Heart left ventricle (tissue), 16 donors: Measurements from ENCODE around the gene EPB41. TPM values are rescaled to one million over a fixed set of nuclear protein-coding genes. Genes with fewer than 3 reads are reported as not detected.
A peak's percentile ranks its signal among the peaks of the same experiment; 100 is the strongest.

Experiments
- ATAC-seq, 4 donors: fragments of 200-7000 bp; cut with Tn5 transposase; one replicate each; pipeline ENCODE4 v1.9.1; 2020 to 2022; ENCODE audit warnings: moderate library complexity in 4 of 4, mild to moderate bottlenecking in 3 of 4, moderate number of reproducible peaks in 1 of 4
- DNase-seq, 5 donors: peaks; one replicate each; pipeline ENCODE4 v3.0.0-alpha.2; 2020
- H3K27ac ChIP-seq, 12 donors: fragments of 200-600 bp; sonication (generic) in 4 of 12; one replicate each; pipeline versions ENCODE4 v1.5.0 to v1.8.0; 2016 to 2022; ENCODE audit warnings: mild to moderate bottlenecking in 2 of 12
- H3K27me3 ChIP-seq, 9 donors: fragments of 200-600 bp; sonication (generic) in 2 of 9; one replicate each; pipeline versions ENCODE4 v1.5.1 to v1.8.0; 2016 to 2022; ENCODE audit warnings: mild to moderate bottlenecking in 3 of 9
- H3K36me3 ChIP-seq, 9 donors: fragments of 200-600 bp; sonication (generic) in 2 of 9; one replicate each; pipeline versions ENCODE4 v1.5.0 to v1.8.0; 2018 to 2022; ENCODE audit warnings: mild to moderate bottlenecking in 2 of 9
- H3K4me1 ChIP-seq, 12 donors: fragments of 200-600 bp; sonication (generic) in 4 of 12; one replicate each; pipeline versions ENCODE4 v1.5.0 to v1.8.0; 2016 to 2022; ENCODE audit warnings: mild to moderate bottlenecking in 3 of 12
- H3K4me3 ChIP-seq, 12 donors: fragments of 200-600 bp; sonication (generic) in 4 of 12; one replicate each; pipeline versions ENCODE4 v1.5.0 to v1.8.0; 2017 to 2022; ENCODE audit warnings: mild to moderate bottlenecking in 9 of 12, moderate library complexity in 4 of 12
- H3K9me3 ChIP-seq, 12 donors: fragments of 200-600 bp; sonication (generic) in 4 of 12; one replicate each; pipeline versions ENCODE4 v1.5.0 to v1.8.0; 2016 to 2022; ENCODE audit warnings: mild to moderate bottlenecking in 1 of 12
- CTCF ChIP-seq, 12 donors: fragments of 200-600 bp; sonication (generic) in 4 of 12; IDR thresholded peaks; one replicate each; pipeline versions ENCODE4 v1.5.0 to v1.8.0; 2018 to 2022; ENCODE audit warnings: antibody characterized with exemption in 12 of 12, mild to moderate bottlenecking in 5 of 12
- POLR2A ChIP-seq, 2 donors: fragments of 450-650 bp; IDR thresholded peaks; one replicate each; pipeline ENCODE4 v1.6.1; 2017; ENCODE audit warnings: antibody characterized with exemption in 2 of 2, mild to moderate bottlenecking in 2 of 2, moderate library complexity in 2 of 2
- WGBS, 4 donors: extraction: QIAGEN DNeasy Blood & Tissue Kit in 2 of 4; methylation state at CpG; one replicate each; pipeline versions ENCODE4 v1.1.5 to v1.1.7; 2013 to 2018; 5-methylcytosine and 5-hydroxymethylcytosine counted together
- intact Hi-C, 10 donors: fragments of 100-400 bp; cut with DNase I; formaldehyde crosslinking; loops; one replicate each; pipeline versions ENCODE4 v1.11.1 to v1.14.2; 2022
- polyA plus RNA-seq, 2 donors: library from polyadenylated mRNA; stranded (reverse); fragments of 200-250 nt; gene quantifications; one replicate each; pipeline ENCODE4 v1.2.3, GENCODE V29; 2013
- total RNA-seq, 9 donors: library from RNA; depleted of rRNA in 2 of 9; stranded (reverse); fragments of >200 nt in 2 of 9; fragmentation: NEBNext Ultra II Directional in 3 of 9; extraction: Animal tissue kit (Norgen Biotek cat#: 25700) in 3 of 9; gene quantifications; one replicate each; pipeline versions ENCODE4 v1.1.0 to v1.2.4, GENCODE V29; 2016 to 2023
- donor health status: ischemic (EF 13 %, LVEDD 7.1; RV severe dilation, severe dysfunction).
- donor health status: healthy with polysubstance abuse.
- donor health status: DM: no; HTN: yes; CAD: no.
- donor health status: DM: no; HTN: no; CAD: no.
- donor health status: ischemic (EF 25% LVEDD 6.9; RV normal size, moderate dysfunction).
- donor health status: ischemic (EF 25% LVEDD 5.7; RV mildly dilated, moderate dysfunction).
- donor health status: healthy.
- donor health status: DM: yes; HTN: yes; CAD: no.
- donor health status: ischemic (EF 35%, LVEDD 5.7; RV mildly dilated, moderate dysfunction).
- donor health status: nonischemic (EF 11% LVEDD 7.7; RV severe dilation, severe dysfunction).
- donor health status: DM: yes; HTN: yes; CAD: no.
- donor health status: PGD.
- donor health status: ischemic (EF 29% LVEDD 5.4; RV normal size, mild dysfunction).
- donor health status: nonischemic (EF 23%, LVEDD 6.1; RV moderate dilation, normal function).

Gene EPB41
- total and polyA plus RNA-seq, 11 donors: 7.8 to 34.4 (median 20.1) TPM

- DNase-seq (peak in 4 of 5 donors; percentile 40 to 78 (median 63)), ATAC-seq (peak; percentile 82 to 94 (median 85))
- intact Hi-C loops: loop anchor here in 3 of 10 donors (2.0 to 5.0 kb wide), 3 partner anchors 95 to 99 kb away; no protein-coding TSS in a partner anchor
- Histone ChIP-seq H3K36me3 (peaks cover 0 to 9% (median 0%) of the 10 kb centered on the region in 9 donors), H3K4me1 (peaks cover 0 to 34% (median 9%) of the 10 kb centered on the region in 12 donors), H3K9me3 (no peaks in the 10 kb centered on the region), H3K27ac (peak overlapping the region in 10 of 12 donors; percentile 15 to 85 (median 66)), H3K27me3 (no peaks in the 10 kb centered on the region), H3K4me3 (no peak overlapping the region)
- TF ChIP-seq POLR2A (IDR thresholded peaks at IDR 0.05) (no peak), CTCF (IDR thresholded peaks at IDR 0.05) (peak in 7 of 12 donors; percentile 16 to 42 (median 24))
- 58 to 77% (median 73%) methylated on average over 11 to 15 of the region's 15 CpGs for WGBS, 4 donors
These were observed 69.3 kb downstream of the EPB41 start for GRCh38 chr1:28983509-28984310.

- Histone ChIP-seq H3K9me3 (no peaks in the 10 kb centered on the region), H3K36me3 (peaks cover 0 to 9% (median 0%) of the 10 kb centered on the region in 9 donors), H3K27me3 (no peaks in the 10 kb centered on the region), H3K27ac (peak overlapping the region in 9 of 12 donors; percentile 50 to 78 (median 67)), H3K4me3 (no peak overlapping the region), H3K4me1 (peaks cover 0 to 34% (median 9%) of the 10 kb centered on the region in 12 donors)
- 88 to 95% (median 91%) methylated on average over 3 of the region's 3 CpGs for WGBS, 4 donors
- no peak for TF ChIP-seq CTCF (IDR thresholded peaks at IDR 0.05)
- TF ChIP-seq POLR2A (IDR thresholded peaks at IDR 0.05): no peak
- DNase-seq: no peak
- no peak for ATAC-seq
- intact Hi-C loops: loop anchor here in 2 of 10 donors (2.0 to 5.0 kb wide), 2 partner anchors 97 to 99 kb away; no protein-coding TSS in a partner anchor
These were observed 69.9 kb downstream of the EPB41 start for GRCh38 chr1:28984311-28984684.

- intact Hi-C loops: loop anchor here in 2 of 10 donors (2.0 to 5.0 kb wide), 2 partner anchors 98 to 101 kb away; no protein-coding TSS in a partner anchor
- Histone ChIP-seq H3K27ac (peak overlapping the region in 7 of 12 donors; percentile 18 to 78 (median 61)), H3K36me3 (peaks cover 0 to 9% (median 0%) of the 10 kb centered on the region in 9 donors), H3K4me1 (peaks cover 0 to 34% (median 9%) of the 10 kb centered on the region in 12 donors), H3K4me3 (no peak overlapping the region), H3K27me3 (no peaks in the 10 kb centered on the region), H3K9me3 (no peaks in the 10 kb centered on the region)
- DNase-seq (no peak), ATAC-seq (peak; percentile 42 to 79 (median 74))
- TF ChIP-seq POLR2A (IDR thresholded peaks at IDR 0.05) (no peak), CTCF (IDR thresholded peaks at IDR 0.05) (no peak)
- WGBS, 4 donors: 46 to 60% (median 55%) methylated on average over 1 of the region's 1 CpG
These were observed 71.1 kb downstream of the EPB41 start for GRCh38 chr1:28985427-28985826.

- ATAC-seq: peak in 1 of 4 donors; percentile 30
- intact Hi-C loops: loop anchor here in 1 of 10 donors (5.0 kb wide), 1 partner anchor 99 kb away; no protein-coding TSS in a partner anchor
- TF ChIP-seq POLR2A (IDR thresholded peaks at IDR 0.05) (no peak), CTCF (IDR thresholded peaks at IDR 0.05) (no peak)
- no peak for DNase-seq
- Histone ChIP-seq H3K4me3 (no peak overlapping the region), H3K9me3 (no peaks in the 10 kb centered on the region), H3K36me3 (peaks cover 0 to 9% (median 0%) of the 10 kb centered on the region in 9 donors), H3K4me1 (peaks cover 0 to 34% (median 9%) of the 10 kb centered on the region in 12 donors), H3K27me3 (no peaks in the 10 kb centered on the region), H3K27ac (peak overlapping the region in 5 of 12 donors; percentile 1 to 50 (median 37))
- 58 to 64% (median 60%) methylated on average over 10 of the region's 10 CpGs for WGBS, 4 donors
These were observed 72.0 kb downstream of the EPB41 start for GRCh38 chr1:28986306-28986910.
